ENCODE data around the gene DBP.

DNA sequence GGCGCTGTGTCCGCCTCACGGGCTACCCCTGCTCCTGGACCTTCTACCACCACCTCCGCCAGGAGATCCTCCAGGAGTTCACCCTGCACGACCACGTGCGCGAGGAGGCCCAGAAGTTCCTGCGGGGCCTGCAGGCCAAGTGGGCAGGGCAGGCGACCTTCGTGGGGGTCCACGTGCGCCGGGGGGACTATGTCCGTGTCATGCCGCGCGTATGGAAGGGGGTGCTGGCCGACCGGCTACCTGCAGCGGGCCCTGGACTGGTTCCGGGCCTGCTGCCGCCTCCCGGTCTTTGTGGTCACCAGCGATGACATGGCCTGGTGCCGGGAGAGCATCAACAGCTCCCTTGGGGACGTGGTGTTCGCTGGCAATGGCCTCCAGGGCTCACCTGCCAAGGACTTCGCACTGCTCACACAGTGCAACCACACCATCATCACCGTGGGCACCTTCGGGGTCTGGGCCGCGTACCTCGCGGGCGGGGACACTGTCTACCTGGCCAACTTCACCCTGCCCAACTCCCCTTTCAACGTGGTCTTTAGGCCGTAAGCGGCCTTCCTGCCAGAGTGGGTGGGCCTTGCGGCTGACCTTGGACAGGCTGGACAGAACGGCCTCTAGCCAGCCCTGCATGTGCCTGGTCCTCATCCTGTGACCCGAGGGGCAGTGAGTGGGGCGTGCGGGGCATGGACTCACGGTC, 43.4 kb upstream of the DBP start:
- TF ChIP-seq, protein P1, sequence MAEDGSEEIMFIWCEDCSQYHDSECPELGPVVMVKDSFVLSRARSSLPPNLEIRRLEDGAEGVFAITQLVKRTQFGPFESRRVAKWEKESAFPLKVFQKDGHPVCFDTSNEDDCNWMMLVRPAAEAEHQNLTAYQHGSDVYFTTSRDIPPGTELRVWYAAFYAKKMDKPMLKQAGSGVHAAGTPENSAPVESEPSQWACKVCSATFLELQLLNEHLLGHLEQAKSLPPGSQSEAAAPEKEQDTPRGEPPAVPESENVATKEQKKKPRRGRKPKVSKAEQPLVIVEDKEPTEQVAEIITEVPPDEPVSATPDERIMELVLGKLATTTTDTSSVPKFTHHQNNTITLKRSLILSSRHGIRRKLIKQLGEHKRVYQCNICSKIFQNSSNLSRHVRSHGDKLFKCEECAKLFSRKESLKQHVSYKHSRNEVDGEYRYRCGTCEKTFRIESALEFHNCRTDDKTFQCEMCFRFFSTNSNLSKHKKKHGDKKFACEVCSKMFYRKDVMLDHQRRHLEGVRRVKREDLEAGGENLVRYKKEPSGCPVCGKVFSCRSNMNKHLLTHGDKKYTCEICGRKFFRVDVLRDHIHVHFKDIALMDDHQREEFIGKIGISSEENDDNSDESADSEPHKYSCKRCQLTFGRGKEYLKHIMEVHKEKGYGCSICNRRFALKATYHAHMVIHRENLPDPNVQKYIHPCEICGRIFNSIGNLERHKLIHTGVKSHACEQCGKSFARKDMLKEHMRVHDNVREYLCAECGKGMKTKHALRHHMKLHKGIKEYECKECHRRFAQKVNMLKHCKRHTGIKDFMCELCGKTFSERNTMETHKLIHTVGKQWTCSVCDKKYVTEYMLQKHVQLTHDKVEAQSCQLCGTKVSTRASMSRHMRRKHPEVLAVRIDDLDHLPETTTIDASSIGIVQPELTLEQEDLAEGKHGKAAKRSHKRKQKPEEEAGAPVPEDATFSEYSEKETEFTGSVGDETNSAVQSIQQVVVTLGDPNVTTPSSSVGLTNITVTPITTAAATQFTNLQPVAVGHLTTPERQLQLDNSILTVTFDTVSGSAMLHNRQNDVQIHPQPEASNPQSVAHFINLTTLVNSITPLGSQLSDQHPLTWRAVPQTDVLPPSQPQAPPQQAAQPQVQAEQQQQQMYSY (CRISPR knock-in tag; IDR thresholded peaks at IDR 0.05) = no peak
- TF ChIP-seq MYBL2 (CRISPR knock-in tag; IDR thresholded peaks at IDR 0.05) = no peak
- TF ChIP-seq KAT7 (CRISPR knock-in tag; IDR thresholded peaks at IDR 0.05; ENCODE audit: borderline replicate concordance) = no peak
- TF ChIP-seq, protein P2, sequence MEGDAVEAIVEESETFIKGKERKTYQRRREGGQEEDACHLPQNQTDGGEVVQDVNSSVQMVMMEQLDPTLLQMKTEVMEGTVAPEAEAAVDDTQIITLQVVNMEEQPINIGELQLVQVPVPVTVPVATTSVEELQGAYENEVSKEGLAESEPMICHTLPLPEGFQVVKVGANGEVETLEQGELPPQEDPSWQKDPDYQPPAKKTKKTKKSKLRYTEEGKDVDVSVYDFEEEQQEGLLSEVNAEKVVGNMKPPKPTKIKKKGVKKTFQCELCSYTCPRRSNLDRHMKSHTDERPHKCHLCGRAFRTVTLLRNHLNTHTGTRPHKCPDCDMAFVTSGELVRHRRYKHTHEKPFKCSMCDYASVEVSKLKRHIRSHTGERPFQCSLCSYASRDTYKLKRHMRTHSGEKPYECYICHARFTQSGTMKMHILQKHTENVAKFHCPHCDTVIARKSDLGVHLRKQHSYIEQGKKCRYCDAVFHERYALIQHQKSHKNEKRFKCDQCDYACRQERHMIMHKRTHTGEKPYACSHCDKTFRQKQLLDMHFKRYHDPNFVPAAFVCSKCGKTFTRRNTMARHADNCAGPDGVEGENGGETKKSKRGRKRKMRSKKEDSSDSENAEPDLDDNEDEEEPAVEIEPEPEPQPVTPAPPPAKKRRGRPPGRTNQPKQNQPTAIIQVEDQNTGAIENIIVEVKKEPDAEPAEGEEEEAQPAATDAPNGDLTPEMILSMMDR (IDR thresholded peaks at IDR 0.05) = no peak
- TF ChIP-seq, protein P3, sequence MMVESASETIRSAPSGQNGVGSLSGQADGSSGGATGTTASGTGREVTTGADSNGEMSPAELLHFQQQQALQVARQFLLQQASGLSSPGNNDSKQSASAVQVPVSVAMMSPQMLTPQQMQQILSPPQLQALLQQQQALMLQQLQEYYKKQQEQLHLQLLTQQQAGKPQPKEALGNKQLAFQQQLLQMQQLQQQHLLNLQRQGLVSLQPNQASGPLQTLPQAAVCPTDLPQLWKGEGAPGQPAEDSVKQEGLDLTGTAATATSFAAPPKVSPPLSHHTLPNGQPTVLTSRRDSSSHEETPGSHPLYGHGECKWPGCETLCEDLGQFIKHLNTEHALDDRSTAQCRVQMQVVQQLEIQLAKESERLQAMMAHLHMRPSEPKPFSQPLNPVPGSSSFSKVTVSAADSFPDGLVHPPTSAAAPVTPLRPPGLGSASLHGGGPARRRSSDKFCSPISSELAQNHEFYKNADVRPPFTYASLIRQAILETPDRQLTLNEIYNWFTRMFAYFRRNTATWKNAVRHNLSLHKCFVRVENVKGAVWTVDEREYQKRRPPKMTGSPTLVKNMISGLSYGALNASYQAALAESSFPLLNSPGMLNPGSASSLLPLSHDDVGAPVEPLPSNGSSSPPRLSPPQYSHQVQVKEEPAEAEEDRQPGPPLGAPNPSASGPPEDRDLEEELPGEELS (CRISPR knock-in tag; IDR thresholded peaks at IDR 0.05) = no peak
- TF ChIP-seq NR2C2 (CRISPR knock-in tag; IDR thresholded peaks at IDR 0.05) = no peak
- TF ChIP-seq, protein P4, sequence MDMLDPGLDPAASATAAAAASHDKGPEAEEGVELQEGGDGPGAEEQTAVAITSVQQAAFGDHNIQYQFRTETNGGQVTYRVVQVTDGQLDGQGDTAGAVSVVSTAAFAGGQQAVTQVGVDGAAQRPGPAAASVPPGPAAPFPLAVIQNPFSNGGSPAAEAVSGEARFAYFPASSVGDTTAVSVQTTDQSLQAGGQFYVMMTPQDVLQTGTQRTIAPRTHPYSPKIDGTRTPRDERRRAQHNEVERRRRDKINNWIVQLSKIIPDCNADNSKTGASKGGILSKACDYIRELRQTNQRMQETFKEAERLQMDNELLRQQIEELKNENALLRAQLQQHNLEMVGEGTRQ (CRISPR knock-in tag; IDR thresholded peaks at IDR 0.05) = no peak
- TF ChIP-seq ZBTB21 (CRISPR knock-in tag; IDR thresholded peaks at IDR 0.05; ENCODE audit: borderline replicate concordance) = no peak
- TF ChIP-seq HMGA2 (CRISPR knock-in tag; IDR thresholded peaks at IDR 0.05) = no peak
- no peak for TF ChIP-seq GABPB1 (CRISPR knock-in tag; IDR thresholded peaks at IDR 0.05)
- no peak for TF ChIP-seq JUN (CRISPR knock-in tag; IDR thresholded peaks at IDR 0.05)

Measured in WTC11 (cell line).